GM12891 (cell line): ENCODE measurements around the gene ADGRB2.

Source experiments
- DNase-seq: peaks from one replicate; pipeline ENCODE4 v3.0.0; 2011; ENCODE audit warnings: low spot score; ENCODE audit not compliant: insufficient read length
- FAIRE-seq: peaks from 2 replicates; lab custom pipeline; 2011; peaks lifted over from hg19 to GRCh38; lab: Jason Lieb, UNC
- PAX5 ChIP-seq: IDR thresholded peaks from 2 replicates; pipeline ENCODE4 v1.6.1; 2011; ENCODE audit warnings: low read length, moderate library complexity, mild to moderate bottlenecking; ENCODE audit not compliant: insufficient read depth, severe bottlenecking
- POLR2A ChIP-seq: IDR thresholded peaks from 2 replicates; pipeline ENCODE4 v1.6.1; 2011; ENCODE audit warnings: low read depth, low read length, control low read depth
- POLR2AphosphoS5 ChIP-seq: IDR thresholded peaks from 2 replicates; pipeline ENCODE4 v1.6.1; 2011; ENCODE audit warnings: low read depth, low read length, control low read depth
- POU2F2 ChIP-seq: IDR thresholded peaks from 2 replicates; pipeline ENCODE4 v1.6.1; 2011; ENCODE audit warnings: low read depth, mild to moderate bottlenecking, control low read depth, low read length, moderate library complexity
- SPI1 ChIP-seq: IDR thresholded peaks from 2 replicates; pipeline ENCODE4 v1.6.1; 2011; ENCODE audit warnings: low read depth, low read length, control low read depth
- TAF1 ChIP-seq: IDR thresholded peaks from 2 replicates; pipeline ENCODE4 v1.6.1; 2011; ENCODE audit warnings: low read depth, low read length, control low read depth

Gene ADGRB2

GRCh38 chr1:31749785-31750735 lies 14.1 kb downstream of the ADGRB2 start:
- TF ChIP-seq POU2F2 (no peak), TAF1 (no peak)
- no peak for DNase-seq
- no peak for FAIRE-seq

GRCh38 chr1:31748365-31748764 lies 15.8 kb downstream of the ADGRB2 start:
- DNase-seq, result no peak
- TF ChIP-seq TAF1 (no peak), PAX5 (no peak), POLR2AphosphoS5 (no peak), POLR2A (no peak), SPI1 (no peak), POU2F2 (no peak)
- FAIRE-seq, result no peak

- TF ChIP-seq POLR2AphosphoS5, result no peak
- TF ChIP-seq SPI1, result no peak
- TF ChIP-seq TAF1, result no peak
- TF ChIP-seq PAX5, result no peak
- TF ChIP-seq POU2F2, result no peak
- no peak for TF ChIP-seq POLR2A
- DNase-seq, result no peak
- no peak for FAIRE-seq
These were observed 16.8 kb downstream of the ADGRB2 start for GRCh38 chr1:31747304-31747703.

GRCh38 chr1:31746687-31747086 lies 17.5 kb downstream of the ADGRB2 start:
- DNase-seq (no peak), FAIRE-seq (peak; percentile 67)
- no peak for TF ChIP-seq TAF1
- no peak for TF ChIP-seq SPI1
- no peak for TF ChIP-seq POLR2A
- no peak for TF ChIP-seq PAX5
- TF ChIP-seq POLR2AphosphoS5, result no peak
- no peak for TF ChIP-seq POU2F2

- FAIRE-seq, result peak; percentile 33
- TF ChIP-seq SPI1 (no peak), TAF1 (no peak), PAX5 (no peak), POLR2A (no peak), POLR2AphosphoS5 (no peak), POU2F2 (no peak)
- DNase-seq, result no peak
These were observed 18.0 kb downstream of the ADGRB2 start for GRCh38 chr1:31745946-31746670.

- DNase-seq (peak; percentile 81), FAIRE-seq (peak; percentile 23)
- TF ChIP-seq SPI1 (0 out of 2 replicates have a peak, but pooled peaks have one; percentile 24), POLR2A (no peak)
These were observed 18.8 kb downstream of the ADGRB2 start for GRCh38 chr1:31745096-31745945.

- TF ChIP-seq PAX5 (no peak), SPI1 (peak; percentile 91), POU2F2 (peak; percentile 32; the same call in 1 of the 2 replicates), TAF1 (no peak)
- peak; percentile 83 for DNase-seq
These were observed 19.8 kb downstream of the ADGRB2 start for GRCh38 chr1:31744165-31744888.

GRCh38 chr1:31742462-31743212 lies 21.5 kb downstream of the ADGRB2 start:
- no peak for DNase-seq
- no peak for FAIRE-seq

More at GRCh38 chr1:31744165-31744888, 19.8 kb downstream of the ADGRB2 start:
- FAIRE-seq, result peak; percentile 97

More at GRCh38 chr1:31742462-31743212, 21.5 kb downstream of the ADGRB2 start:
- TF ChIP-seq PAX5 (no peak), TAF1 (no peak), POLR2AphosphoS5 (no peak), SPI1 (no peak), POU2F2 (no peak), POLR2A (no peak)
